H9 (cell line): ENCODE data around the gene RESP18. TPM values are rescaled to one million over a fixed set of nuclear protein-coding genes. Genes with fewer than 3 reads are reported as not detected.

ENCODE experiments used
- DNase-seq: peaks from one replicate; pipeline ENCODE4 v3.0.0-alpha.2; 2017
- H2AFZ ChIP-seq: one replicate; pipeline ENCODE4 v1.6.1; 2013; ENCODE audit warnings: mild to moderate bottlenecking, low read length, control low read depth, moderate library complexity
- H2AK5ac ChIP-seq: 2 replicates; pipeline ENCODE4 v1.6.1; 2013; ENCODE audit warnings: low read length, control low read depth, mixed read lengths; ENCODE audit not compliant: insufficient read length
- H2BK120ac ChIP-seq: one replicate; pipeline ENCODE4 v1.6.1; 2013; ENCODE audit warnings: low read depth, mild to moderate bottlenecking, low read length, control low read depth, inconsistent platforms; ENCODE audit not compliant: poor library complexity, severe bottlenecking
- H2BK12ac ChIP-seq: 2 replicates; pipeline ENCODE4 v1.6.1; 2013; ENCODE audit warnings: low read length, control low read depth, mixed read lengths, low read depth; ENCODE audit not compliant: insufficient read length
- H2BK15ac ChIP-seq: 2 replicates; pipeline ENCODE4 v1.6.1; 2013; ENCODE audit warnings: low read depth, low read length, control low read depth
- H2BK20ac ChIP-seq: one replicate; pipeline ENCODE4 v1.6.1; 2013; ENCODE audit warnings: low read depth, mild to moderate bottlenecking, low read length, control low read depth, inconsistent platforms; ENCODE audit not compliant: poor library complexity, severe bottlenecking
- H2BK5ac ChIP-seq: 2 replicates; pipeline ENCODE4 v1.6.1; 2013; ENCODE audit warnings: low read length, control low read depth, mixed read lengths; ENCODE audit not compliant: insufficient read length
- H3K14ac ChIP-seq: 2 replicates; pipeline ENCODE4 v1.6.1; 2013; ENCODE audit warnings: low read length, control low read depth; ENCODE audit not compliant: insufficient read depth
- H3K18ac ChIP-seq: 2 replicates; pipeline ENCODE4 v1.6.1; 2013; ENCODE audit warnings: low read depth, mild to moderate bottlenecking, mixed read lengths, low read length, control low read depth; ENCODE audit not compliant: insufficient read length
- H3K23ac ChIP-seq: 2 replicates; pipeline ENCODE4 v1.6.1; 2013; ENCODE audit warnings: low read length, control low read depth, mixed read lengths, low read depth; ENCODE audit not compliant: insufficient read length
- H3K23me2 ChIP-seq: 2 replicates; pipeline ENCODE4 v1.6.1; 2013; ENCODE audit warnings: low read depth, mild to moderate bottlenecking, mixed read lengths, low read length, control low read depth; ENCODE audit not compliant: insufficient read length, poor library complexity, severe bottlenecking
- H3K27ac ChIP-seq: 2 replicates; pipeline ENCODE4 v1.5.1; 2013; ENCODE audit warnings: low read length, control low read depth, mixed read lengths, low read depth; ENCODE audit not compliant: insufficient read length
- H3K27me3 ChIP-seq: 2 replicates; pipeline ENCODE4 v1.6.1; 2013; ENCODE audit warnings: low read length, control low read depth, inconsistent platforms; ENCODE audit not compliant: insufficient read depth
- H3K4ac ChIP-seq: 2 replicates; pipeline ENCODE4 v1.6.1; 2013; ENCODE audit warnings: low read depth, mild to moderate bottlenecking, control low read depth, inconsistent platforms, low read length, moderate library complexity
- H3K4me1 ChIP-seq: 2 replicates; pipeline ENCODE4 v1.6.1; 2013; ENCODE audit warnings: low read length, control low read depth, inconsistent platforms; ENCODE audit not compliant: insufficient read depth
- H3K4me2 ChIP-seq: 2 replicates; pipeline ENCODE4 v1.6.1; 2013; ENCODE audit warnings: low read length, control low read depth, mixed read lengths; ENCODE audit not compliant: insufficient read length, insufficient read depth
- H3K56ac ChIP-seq: 2 replicates; pipeline ENCODE4 v1.6.1; 2013; ENCODE audit warnings: low read depth, mild to moderate bottlenecking, mixed read lengths, low read length, control low read depth; ENCODE audit not compliant: insufficient read length
- H3K79me1 ChIP-seq: 2 replicates; pipeline ENCODE4 v1.6.1; 2013; ENCODE audit warnings: low read depth, mild to moderate bottlenecking, moderate library complexity, low read length, control low read depth, inconsistent platforms; ENCODE audit not compliant: insufficient read depth, poor library complexity, severe bottlenecking
- H3K79me2 ChIP-seq: 2 replicates; pipeline ENCODE4 v1.6.1; 2013; ENCODE audit warnings: low read length, control low read depth, inconsistent platforms; ENCODE audit not compliant: insufficient read depth
- H3K9ac ChIP-seq: 2 replicates; pipeline ENCODE4 v1.6.1; 2013; ENCODE audit warnings: low read length, control low read depth, mixed read lengths; ENCODE audit not compliant: insufficient read length; ENCODE audit errors: extremely low read depth
- H3K9me3 ChIP-seq: one replicate; pipeline ENCODE4 v1.6.1; 2013; ENCODE audit warnings: low read depth, low read length, inconsistent platforms; ENCODE audit not compliant: control insufficient read depth
- H3T11ph ChIP-seq: one replicate; pipeline ENCODE4 v1.6.1; 2013; ENCODE audit warnings: mild to moderate bottlenecking, low read length, control low read depth, inconsistent platforms
- H4K20me1 ChIP-seq: one replicate; pipeline ENCODE4 v1.6.1; 2013; ENCODE audit not compliant: control insufficient read depth, insufficient read length, insufficient read depth
- H4K5ac ChIP-seq: 2 replicates; pipeline ENCODE4 v1.6.1; 2013; ENCODE audit warnings: low read depth, mild to moderate bottlenecking, mixed read lengths, low read length, control low read depth; ENCODE audit not compliant: insufficient read length
- H4K8ac ChIP-seq: replicated peaks from 2 replicates; pipeline ENCODE4 v1.6.1; 2013; ENCODE audit warnings: low read length, control low read depth, mixed read lengths, low read depth; ENCODE audit not compliant: insufficient read length
- H4K91ac ChIP-seq: 2 replicates; pipeline ENCODE4 v1.6.1; 2013; ENCODE audit warnings: low read depth, mild to moderate bottlenecking, moderate library complexity, mixed read lengths, low read length, control low read depth; ENCODE audit not compliant: insufficient read length
- H3K27ac Mint-ChIP-seq, 3 experiments: 2 replicates in 2 of 3; 3 replicates in 1 of 3; pipeline ENCODE4 v1.8.0; 2020 to 2021; ENCODE audit warnings: mixed read lengths in 3 of 3, mild to moderate bottlenecking in 1 of 3, moderate library complexity in 1 of 3
- H3K27me3 Mint-ChIP-seq: 2 replicates; pipeline ENCODE4 v1.8.0; 2021; ENCODE audit warnings: low read depth, mild to moderate bottlenecking, moderate library complexity, mixed read lengths
- H3K36me3 Mint-ChIP-seq, 3 experiments: 2 replicates in 2 of 3; 3 replicates in 1 of 3; pipeline ENCODE4 v1.8.0; 2020 to 2021; ENCODE audit warnings: low read depth in 3 of 3, mixed read lengths in 3 of 3; ENCODE audit not compliant: insufficient read depth in 1 of 3
- H3K4me1 Mint-ChIP-seq, 2 experiments: 2 replicates each; pipeline ENCODE4 v1.8.0; 2020; ENCODE audit warnings: mixed read lengths in 2 of 2
- H3K4me3 Mint-ChIP-seq, 2 experiments: 2 replicates in 1 of 2; 3 replicates in 1 of 2; pipeline ENCODE4 v1.8.0; 2020 to 2021; ENCODE audit warnings: mild to moderate bottlenecking in 2 of 2, mixed read lengths in 2 of 2, moderate library complexity in 1 of 2
- H3K9me3 Mint-ChIP-seq, 2 experiments: 2 replicates in 1 of 2; 3 replicates in 1 of 2; pipeline ENCODE4 v1.8.0; 2020; ENCODE audit warnings: mild to moderate bottlenecking in 2 of 2, mixed read lengths in 2 of 2, moderate library complexity in 1 of 2
- WGBS: extraction: QIAGEN DNeasy Blood & Tissue Kit; methylation state at CpG from one replicate; pipeline ENCODE4 v1.1.7; 2013; ENCODE audit warnings: missing lambda C conversion rate, low lambda C conversion rate, mixed read lengths; ENCODE audit not compliant: insufficient read length; ENCODE audit errors: extremely low coverage; 5-methylcytosine and 5-hydroxymethylcytosine counted together
- total RNA-seq: library from RNA; stranded (reverse); gene quantifications from 2 replicates; pipeline ENCODE4 v1.2.1, GENCODE V29; 2021
- TF ChIP-seq, protein P1 (sequence below): fragments of 200-600 bp; sonication (generic); conservative IDR thresholded peaks from 3 replicates; pipeline ENCODE4 v1.8.0; 2021; ENCODE audit warnings: antibody characterized with exemption, mild to moderate bottlenecking

The RESP18 gene
- total RNA-seq, 1 experiment from 2014 or later = not detected

- H3K4me2 ChIP-seq = no peak overlapping the region
- no peak overlapping the region for H3K27ac ChIP-seq
- H3K56ac ChIP-seq = no peak overlapping the region
- H3K4me1 ChIP-seq = no peaks in the 10 kb centered on the region
- no peaks in the 10 kb centered on the region for H4K20me1 ChIP-seq
- no peaks in the 10 kb centered on the region for H3K79me2 ChIP-seq
- Mint-ChIP-seq H3K4me3 (no peak overlapping the region), H3K36me3 (no peaks in the 10 kb centered on the region), H3K27me3 (peaks cover 80% of the 10 kb centered on the region), H3K27ac (no peak overlapping the region), H3K4me1 (peaks cover 2 to 14% of the 10 kb centered on the region in 2 experiments; a peak in 3 of 4 replicates), H3K9me3 (no peaks in the 10 kb centered on the region)
- no peak overlapping the region for H2AFZ ChIP-seq
- no peak overlapping the region for H2BK15ac ChIP-seq
- no peak overlapping the region for H4K8ac ChIP-seq
- no peak overlapping the region for H3K9ac ChIP-seq
- no peak for DNase-seq
- no peak overlapping the region for H2BK5ac ChIP-seq
- H4K5ac ChIP-seq = no peak overlapping the region
- no peak overlapping the region for H3K4ac ChIP-seq
- H3K14ac ChIP-seq = no peak overlapping the region
- peaks cover 9% of the 10 kb centered on the region; the same call in 1 of the 2 replicates for H3K27me3 ChIP-seq
- H4K91ac ChIP-seq = no peak overlapping the region
- TF ChIP-seq, protein P1, sequence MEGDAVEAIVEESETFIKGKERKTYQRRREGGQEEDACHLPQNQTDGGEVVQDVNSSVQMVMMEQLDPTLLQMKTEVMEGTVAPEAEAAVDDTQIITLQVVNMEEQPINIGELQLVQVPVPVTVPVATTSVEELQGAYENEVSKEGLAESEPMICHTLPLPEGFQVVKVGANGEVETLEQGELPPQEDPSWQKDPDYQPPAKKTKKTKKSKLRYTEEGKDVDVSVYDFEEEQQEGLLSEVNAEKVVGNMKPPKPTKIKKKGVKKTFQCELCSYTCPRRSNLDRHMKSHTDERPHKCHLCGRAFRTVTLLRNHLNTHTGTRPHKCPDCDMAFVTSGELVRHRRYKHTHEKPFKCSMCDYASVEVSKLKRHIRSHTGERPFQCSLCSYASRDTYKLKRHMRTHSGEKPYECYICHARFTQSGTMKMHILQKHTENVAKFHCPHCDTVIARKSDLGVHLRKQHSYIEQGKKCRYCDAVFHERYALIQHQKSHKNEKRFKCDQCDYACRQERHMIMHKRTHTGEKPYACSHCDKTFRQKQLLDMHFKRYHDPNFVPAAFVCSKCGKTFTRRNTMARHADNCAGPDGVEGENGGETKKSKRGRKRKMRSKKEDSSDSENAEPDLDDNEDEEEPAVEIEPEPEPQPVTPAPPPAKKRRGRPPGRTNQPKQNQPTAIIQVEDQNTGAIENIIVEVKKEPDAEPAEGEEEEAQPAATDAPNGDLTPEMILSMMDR = no peak
- no peak overlapping the region for H3K18ac ChIP-seq
- H3K79me1 ChIP-seq = no peaks in the 10 kb centered on the region
- no peak overlapping the region for H3K23ac ChIP-seq
- no peak overlapping the region for H2BK120ac ChIP-seq
- H3T11ph ChIP-seq = no peak overlapping the region
- H3K9me3 ChIP-seq = no peaks in the 10 kb centered on the region
- H3K23me2 ChIP-seq = peaks cover 1% of the 10 kb centered on the region
- WGBS = no CpG with 5 or more reads among the region's 5 CpGs
- H2AK5ac ChIP-seq = no peak overlapping the region
- no peak overlapping the region for H2BK20ac ChIP-seq
- no peak overlapping the region for H2BK12ac ChIP-seq
Observed at GRCh38 chr2:219353129-219353528, 20.6 kb upstream of the RESP18 start.
